C4-2B (cell line): ENCODE measurements around the gene MOV10L1.

ENCODE experiments used
- CTCF ChIP-seq: fragments of 450-650 bp; conservative IDR thresholded peaks from 2 replicates; pipeline ENCODE4 v1.5.1; 2017; ENCODE audit warnings: mild to moderate bottlenecking
- ZFX ChIP-seq: fragments of 450-650 bp; IDR thresholded peaks from 2 replicates; pipeline ENCODE4 v1.6.1; 2017

DNA sequence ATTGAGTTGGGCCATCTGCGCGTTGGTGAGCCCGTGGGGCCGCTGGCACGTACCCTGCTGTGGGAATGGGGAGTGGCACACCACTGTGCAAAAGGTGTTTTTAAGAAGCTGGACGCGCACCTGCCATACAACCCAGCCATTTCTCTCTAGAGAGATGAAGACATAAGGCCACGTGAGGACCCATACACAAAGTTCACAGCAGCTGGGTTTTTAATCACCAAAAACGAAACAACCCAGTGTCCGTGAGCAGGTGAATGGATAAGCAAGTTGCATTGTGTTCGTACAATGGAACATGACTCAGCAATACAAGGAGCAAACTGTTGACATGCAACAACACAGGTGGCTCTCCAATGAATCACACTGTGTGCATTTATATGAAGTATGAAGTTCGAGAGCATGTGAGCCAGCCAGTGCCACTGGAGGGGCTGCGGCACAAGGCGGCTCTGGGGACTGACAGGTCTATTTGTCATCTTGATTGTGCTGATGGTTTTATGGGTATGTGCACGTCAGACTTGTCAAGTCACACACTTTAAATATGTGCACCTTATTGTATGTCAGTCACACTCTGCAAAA lies 50.1 kb downstream of the MOV10L1 start:
- TF ChIP-seq CTCF: no peak
- TF ChIP-seq ZFX: no peak
